GM19023 (cell line): Measurements from ENCODE around the gene TSPEAR.

Experiments used
- ATAC-seq: cut with Tn5 transposase; IDR thresholded peaks from one replicate; pipeline ENCODE4 v1.9.1; 2021; ENCODE audit warnings: mild to moderate bottlenecking, moderate library complexity; ENCODE audit not compliant: unreplicated experiment

The TSPEAR gene

GRCh38 chr21:44533891-44534627, 177.3 kb downstream of the TSPEAR start:
- no peak for ATAC-seq

DNA sequence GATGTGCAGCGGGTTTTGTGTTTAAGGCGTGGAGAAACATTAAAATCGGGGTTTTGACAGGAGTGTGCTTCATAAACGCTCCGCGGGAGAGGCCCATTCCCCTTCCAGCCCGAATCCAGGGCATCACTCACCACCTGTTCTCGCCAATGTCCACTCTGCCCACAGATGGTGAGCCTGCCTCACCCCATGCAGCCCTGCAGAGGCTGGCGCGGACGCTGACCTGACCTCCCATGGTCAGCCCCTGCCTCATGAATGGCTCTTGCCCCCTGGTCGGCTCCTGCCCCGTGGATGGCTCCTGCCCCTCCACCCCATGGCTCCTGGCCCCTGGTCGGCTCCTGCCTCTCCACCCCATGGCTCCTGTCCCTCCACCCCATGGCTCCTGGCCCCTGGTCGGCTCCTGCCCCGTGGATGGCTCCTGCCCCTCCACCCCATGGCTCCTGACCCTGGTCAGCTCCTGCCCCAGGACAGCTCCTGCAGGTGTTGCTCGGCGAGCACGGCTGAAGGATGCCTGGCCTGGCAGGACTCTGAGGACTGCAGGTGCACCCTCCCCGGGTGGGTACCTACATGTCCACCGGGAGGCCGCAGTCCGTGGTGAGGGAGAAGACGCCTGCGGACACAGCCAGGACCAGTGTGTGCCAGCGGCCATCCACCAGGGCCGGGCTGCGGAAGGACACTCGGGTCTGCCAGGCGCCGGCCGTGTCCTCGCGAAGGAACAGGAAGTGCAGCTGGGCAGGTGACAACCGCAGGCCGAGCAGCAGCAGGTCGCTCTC, 178.1 kb downstream of the TSPEAR start:
- ATAC-seq: no peak

- no peak for ATAC-seq
These were observed 178.7 kb downstream of the TSPEAR start for GRCh38 chr21:44532712-44533111.

GRCh38 chr21:44531606-44532564, 179.5 kb downstream of the TSPEAR start:
- no peak for ATAC-seq

- ATAC-seq: no peak
These were observed 180.3 kb downstream of the TSPEAR start for GRCh38 chr21:44530903-44531605.

DNA sequence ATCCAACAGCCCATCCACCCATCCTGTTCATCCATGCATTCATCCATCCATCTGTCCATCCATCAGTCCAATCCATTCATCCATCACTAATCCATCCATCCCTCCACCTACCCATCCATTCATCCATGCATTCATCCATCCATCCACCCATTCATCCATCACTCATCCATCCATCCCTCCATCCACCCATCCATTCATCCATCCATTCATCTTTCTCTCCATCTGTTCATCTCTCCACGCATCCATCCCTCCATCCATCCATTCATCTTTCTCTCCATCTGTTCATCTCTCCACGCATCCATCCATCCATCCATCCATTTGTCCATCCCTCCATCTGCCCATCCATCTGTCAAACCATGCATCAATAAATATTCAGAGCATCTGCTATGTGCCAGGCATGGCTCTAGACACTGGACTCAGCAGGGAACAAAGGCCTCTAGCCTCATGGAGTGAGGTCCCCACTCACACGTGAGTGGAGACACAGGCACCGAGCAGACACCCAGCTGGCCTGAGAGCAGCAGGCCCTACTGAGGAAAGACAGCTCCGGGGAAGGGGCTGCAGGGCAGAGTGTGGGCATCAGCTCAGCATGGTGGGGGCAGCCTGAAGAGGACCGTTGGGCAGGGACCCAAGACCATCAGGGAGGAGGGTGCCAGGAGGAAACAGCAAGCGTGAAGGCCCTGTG, 181.0 kb downstream of the TSPEAR start:
- no peak for ATAC-seq

GRCh38 chr21:44529503-44530125, 181.8 kb downstream of the TSPEAR start:
- ATAC-seq: no peak

GRCh38 chr21:44529011-44529421, 182.4 kb downstream of the TSPEAR start:
- no peak for ATAC-seq

- ATAC-seq: no peak
These were observed 182.8 kb downstream of the TSPEAR start for GRCh38 chr21:44528634-44528995.

GRCh38 chr21:44527983-44528633, 183.3 kb downstream of the TSPEAR start:
- ATAC-seq: no peak

GRCh38 chr21:44527156-44527982, 184.0 kb downstream of the TSPEAR start:
- ATAC-seq: no peak

DNA sequence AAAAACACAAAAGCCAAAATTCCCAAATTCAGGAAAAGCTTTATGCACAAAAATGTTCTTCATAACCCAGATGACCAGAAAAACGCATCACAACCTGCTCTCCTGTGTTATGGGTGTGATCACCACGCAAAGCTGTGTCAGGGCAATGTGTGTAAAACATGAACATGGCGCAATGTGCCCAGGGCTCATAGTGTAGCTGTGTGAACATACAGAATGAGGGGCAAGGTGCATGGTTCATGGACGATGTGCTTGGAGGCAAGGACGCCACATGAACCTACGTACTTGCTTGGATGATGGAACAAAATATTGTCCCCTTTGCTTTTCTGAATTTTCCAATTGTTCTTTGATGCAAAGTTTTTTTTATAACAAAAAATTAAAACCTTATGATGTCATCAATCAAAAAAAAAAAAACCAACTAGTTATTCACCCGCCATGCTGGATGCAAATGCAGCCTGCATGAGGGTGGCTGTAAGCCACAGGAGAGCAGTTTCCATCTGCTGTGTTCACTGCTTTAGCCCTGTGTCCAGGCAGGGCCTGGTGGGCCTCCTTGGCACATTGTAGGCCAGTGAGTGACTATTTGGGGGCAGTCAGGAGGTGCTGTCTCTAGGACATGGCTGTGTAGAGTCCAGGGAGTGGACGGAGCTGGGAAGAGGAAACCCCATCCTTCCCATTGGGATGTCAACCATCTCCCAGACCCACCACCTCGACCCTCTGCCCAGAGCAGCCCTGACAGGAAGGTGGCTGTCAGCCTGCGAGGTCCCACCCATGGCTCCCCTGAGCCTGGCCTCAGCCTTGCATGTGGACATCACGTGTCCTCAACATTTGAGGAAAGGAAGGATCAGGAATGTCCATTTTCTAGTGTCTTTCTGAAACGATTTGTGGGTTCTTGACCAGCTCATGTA, 185.0 kb downstream of the TSPEAR start:
- no peak for ATAC-seq

DNA sequence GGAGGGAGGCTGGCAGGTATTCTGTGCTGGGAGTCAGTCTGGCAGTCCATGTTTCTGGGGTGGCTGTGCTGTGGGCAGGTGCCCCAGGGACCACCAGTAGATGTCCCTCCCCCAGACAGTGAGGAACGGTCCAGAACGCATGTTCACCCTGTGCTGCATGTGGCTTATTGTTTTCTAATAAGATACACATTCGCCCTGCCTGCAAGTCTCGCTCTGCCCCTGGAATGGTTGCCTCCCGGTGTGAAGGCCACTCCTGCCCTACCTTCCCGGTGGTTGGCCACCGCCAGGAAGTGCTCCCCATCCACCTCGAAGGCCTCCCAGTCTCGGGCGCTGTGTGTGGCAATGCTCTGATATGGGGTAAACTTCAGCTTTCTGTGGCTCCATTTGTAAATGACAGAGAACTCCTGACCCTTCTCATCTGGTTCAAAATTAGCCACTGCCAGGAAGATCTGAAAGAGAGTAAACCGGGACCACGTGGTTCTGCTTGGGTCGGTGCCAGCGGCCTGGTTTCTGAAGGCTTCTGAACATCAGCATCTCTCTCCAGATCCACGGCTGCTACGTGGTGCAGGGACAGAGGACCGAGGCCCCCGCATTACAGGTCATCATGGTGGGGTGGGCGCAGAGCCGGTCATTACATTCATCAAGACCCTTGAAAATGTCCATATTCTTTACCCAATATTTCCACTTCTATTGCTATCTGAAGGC, 185.8 kb downstream of the TSPEAR start:
- ATAC-seq: no peak

DNA sequence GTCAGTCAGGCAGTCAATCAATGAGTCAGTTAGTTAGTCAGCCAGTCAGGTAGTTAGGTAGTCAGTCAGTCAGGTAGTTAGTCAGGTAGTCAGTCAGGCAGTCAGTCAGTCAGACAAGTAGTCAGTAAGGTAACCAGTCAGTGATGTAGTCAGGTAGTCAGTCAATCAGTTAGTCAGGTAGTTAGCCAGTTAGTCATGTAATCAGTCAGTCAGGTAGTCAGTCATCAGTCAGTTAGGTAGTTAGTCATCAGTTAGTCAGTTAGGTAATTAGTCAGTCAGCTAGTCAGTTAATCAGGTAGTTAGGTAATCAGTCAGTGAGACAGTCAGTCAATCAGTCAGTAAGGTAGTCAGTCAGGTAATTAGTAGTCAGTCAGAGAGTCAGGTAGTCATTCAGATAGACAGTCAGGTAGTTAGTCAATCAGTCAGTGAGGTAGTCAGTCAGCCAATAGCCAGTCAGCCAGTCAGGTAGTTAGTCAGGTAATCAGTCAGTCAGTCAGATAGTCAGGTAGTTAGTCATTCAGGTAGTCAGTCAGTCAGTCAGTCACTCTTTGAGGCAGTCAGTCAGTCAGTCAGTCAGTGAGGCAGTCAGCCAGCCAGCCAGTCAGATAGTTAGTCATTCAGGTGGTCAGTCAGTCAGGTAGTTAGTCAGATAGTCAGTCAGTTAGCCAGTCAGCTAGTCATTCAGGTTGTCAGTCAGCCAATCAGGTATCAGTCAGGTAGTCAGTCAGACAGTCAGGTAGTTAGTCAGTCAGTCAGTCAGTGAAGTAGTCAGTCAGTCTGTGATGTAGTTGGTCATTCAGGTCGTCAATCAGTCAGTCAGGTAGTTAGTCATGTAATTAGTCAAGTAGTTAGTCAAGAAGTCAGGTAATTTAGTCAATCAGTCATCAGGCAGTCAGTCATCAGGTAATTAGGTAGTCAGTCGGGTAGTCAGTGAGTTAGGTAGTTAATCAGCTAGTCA, 186.7 kb downstream of the TSPEAR start:
- ATAC-seq: no peak

DNA sequence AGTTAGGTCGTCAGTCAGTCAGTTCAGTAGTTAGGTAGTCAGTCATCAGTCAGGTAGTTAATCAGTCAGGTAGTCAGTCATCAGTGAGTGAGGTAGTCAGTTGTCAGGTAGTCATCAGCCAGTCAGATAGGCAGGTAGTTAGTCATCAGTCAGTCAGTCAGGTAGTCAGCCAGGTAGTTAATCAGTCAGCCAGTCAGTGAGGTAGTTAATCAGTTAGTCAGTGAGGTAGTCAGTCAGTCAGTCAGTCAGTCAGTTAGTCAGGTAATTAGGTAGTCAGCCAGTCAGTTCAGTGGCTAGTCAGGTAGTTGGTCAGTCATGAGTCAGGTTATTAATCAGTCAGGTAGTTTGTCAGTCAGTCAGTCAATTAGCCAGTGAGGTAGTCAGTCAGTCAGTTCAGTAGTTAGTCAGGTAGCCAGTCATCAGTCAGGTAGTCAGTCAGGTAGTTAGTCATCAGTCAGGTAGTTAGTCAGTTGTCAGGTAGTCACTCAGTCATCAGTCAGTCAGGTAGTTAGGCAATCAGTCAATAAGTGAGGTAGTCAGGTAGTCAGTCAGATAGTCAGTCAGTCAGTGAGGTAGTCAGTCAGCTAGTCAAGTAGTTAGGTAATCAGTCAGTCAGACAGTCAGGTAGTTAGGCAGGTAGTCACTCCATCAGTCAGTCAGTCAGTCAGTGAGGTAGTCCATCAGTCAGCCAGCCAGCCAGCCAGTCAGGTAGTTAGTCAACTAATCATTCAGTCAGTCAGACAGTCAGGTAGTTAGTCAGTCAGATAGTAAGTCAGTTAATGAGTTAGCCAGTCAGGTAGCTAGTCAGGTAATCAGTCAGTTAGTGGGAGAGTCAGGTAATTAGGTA, 187.6 kb downstream of the TSPEAR start:
- ATAC-seq: no peak
